ENCODE results near the gene PRICKLE1. TPM values are rescaled to one million over a fixed set of nuclear protein-coding genes. Genes with fewer than 3 reads are reported as not detected.

Gene PRICKLE1
- total and polyA plus RNA-seq, 2 donors (not counting 3 experiments of a cell fraction or from before 2014, with no cell fraction given), result 34.3 to 86.0 TPM

DNA sequence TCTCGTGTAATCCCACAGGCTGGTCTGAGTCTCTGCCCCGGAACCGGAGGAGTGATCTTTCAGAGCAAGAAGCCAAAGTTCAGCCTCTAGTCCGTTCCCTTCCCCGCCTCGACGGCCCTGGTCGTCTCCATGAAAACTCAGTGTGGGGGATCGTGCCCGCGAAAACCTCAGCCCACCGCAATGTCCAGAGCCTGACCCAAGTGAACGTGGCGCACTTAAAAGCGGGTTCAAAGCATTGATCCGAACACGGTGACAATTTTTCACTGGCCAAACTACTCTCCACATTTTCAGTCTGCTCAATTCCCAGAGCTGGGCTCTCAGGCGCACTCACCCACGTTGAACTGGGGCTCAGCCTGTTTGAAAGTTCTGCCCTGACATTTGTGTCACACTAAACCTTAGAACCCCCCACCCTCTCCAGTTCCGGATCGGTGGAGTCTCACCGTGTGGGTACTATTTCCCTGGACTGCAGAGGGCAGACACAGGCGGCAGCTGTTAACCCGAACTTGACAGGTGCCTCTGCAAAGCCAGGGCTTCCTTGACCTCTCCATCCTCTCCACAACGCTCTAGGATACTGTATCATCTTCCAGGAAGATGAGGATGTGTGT, 886 bp upstream of the PRICKLE1 start:
- H3K4me3 ChIP-seq (replicated peaks in 1 of 3; ENCODE audit: insufficient read depth in 1 of 3, low read depth in 1 of 3, low read length in 3 of 3), result peak overlapping the region; percentile 30 to 99 (median 86)
- H3K27ac ChIP-seq (ENCODE audit: insufficient read depth, low read depth, low read length), result peak overlapping the region; percentile 54
- FAIRE-seq, result no peak
- peak; percentile 61 for DNase-seq (ENCODE audit: low read depth, low spot score)
- peaks cover 30% of the 10 kb centered on the region for H3K4me1 ChIP-seq (ENCODE audit: control insufficient read depth, extremely low read depth, insufficient read depth, low read length)
- no peaks in the 10 kb centered on the region for H4K20me1 ChIP-seq (replicated peaks; ENCODE audit: control insufficient read depth, extremely low read depth, insufficient read depth, low read length)
- no peak for TF ChIP-seq MYC (IDR thresholded peaks at IDR 0.05; ENCODE audit: low read depth, low read length)
- TF ChIP-seq MAX (IDR thresholded peaks at IDR 0.05; ENCODE audit: insufficient read depth, insufficient read length), result no peak
- no peak for TF ChIP-seq GATA2 (IDR thresholded peaks at IDR 0.05; ENCODE audit: insufficient read depth, insufficient read length, low read depth, low read length)
- TF ChIP-seq JUN (IDR thresholded peaks at IDR 0.05; ENCODE audit: borderline replicate concordance, insufficient read depth, insufficient read length, low read depth), result no peak
- TF ChIP-seq POLR2A (IDR thresholded peaks at IDR 0.05; ENCODE audit: low read depth, low read length), result no peak
- no peak for TF ChIP-seq POLR2AphosphoS5 (IDR thresholded peaks at IDR 0.05; ENCODE audit: insufficient read depth, low read depth, low read length)
- no peak for TF ChIP-seq FOS (IDR thresholded peaks at IDR 0.05; ENCODE audit: borderline replicate concordance, insufficient read depth, low read length)
- TF ChIP-seq, protein P1, sequence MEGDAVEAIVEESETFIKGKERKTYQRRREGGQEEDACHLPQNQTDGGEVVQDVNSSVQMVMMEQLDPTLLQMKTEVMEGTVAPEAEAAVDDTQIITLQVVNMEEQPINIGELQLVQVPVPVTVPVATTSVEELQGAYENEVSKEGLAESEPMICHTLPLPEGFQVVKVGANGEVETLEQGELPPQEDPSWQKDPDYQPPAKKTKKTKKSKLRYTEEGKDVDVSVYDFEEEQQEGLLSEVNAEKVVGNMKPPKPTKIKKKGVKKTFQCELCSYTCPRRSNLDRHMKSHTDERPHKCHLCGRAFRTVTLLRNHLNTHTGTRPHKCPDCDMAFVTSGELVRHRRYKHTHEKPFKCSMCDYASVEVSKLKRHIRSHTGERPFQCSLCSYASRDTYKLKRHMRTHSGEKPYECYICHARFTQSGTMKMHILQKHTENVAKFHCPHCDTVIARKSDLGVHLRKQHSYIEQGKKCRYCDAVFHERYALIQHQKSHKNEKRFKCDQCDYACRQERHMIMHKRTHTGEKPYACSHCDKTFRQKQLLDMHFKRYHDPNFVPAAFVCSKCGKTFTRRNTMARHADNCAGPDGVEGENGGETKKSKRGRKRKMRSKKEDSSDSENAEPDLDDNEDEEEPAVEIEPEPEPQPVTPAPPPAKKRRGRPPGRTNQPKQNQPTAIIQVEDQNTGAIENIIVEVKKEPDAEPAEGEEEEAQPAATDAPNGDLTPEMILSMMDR (IDR thresholded peaks at IDR 0.05; ENCODE audit: extremely low read depth in 1 of 2, insufficient read depth in 1 of 2, low read depth in 1 of 2, low read length in 2 of 2), result no peak
- no peak for TF ChIP-seq EZH2 (IDR thresholded peaks at IDR 0.05; ENCODE audit: borderline replicate concordance, low read depth, low read length, severe bottlenecking)
- H3K79me2 ChIP-seq (ENCODE audit: control insufficient read depth, insufficient read depth, low read length), result peaks cover 41% of the 10 kb centered on the region
- H3K36me3 ChIP-seq (ENCODE audit: control insufficient read depth in 2 of 2, extremely low read depth in 1 of 2, insufficient read depth in 2 of 2, low read length in 2 of 2), result no peaks in the 10 kb centered on the region
- dilution Hi-C loops (cut with MboI; ENCODE audit: extremely low pct_ligation_motif_present, low sequenced_read_pairs) (no loop called here), intact Hi-C loops (cut with micrococcal nuclease) (loop anchor here (1.0 to 5.0 kb wide), 6 partner anchors 48 to 749 kb away; no protein-coding TSS in a partner anchor)
- POLR2A ChIA-PET, result interaction anchor here (0.6 to 2.5 kb wide), 4 partner anchors 12 to 695 kb away, joined by 3 to 6 read pairs (median 4); no protein-coding TSS in a partner anchor
- CTCF ChIA-PET, result interaction anchor here (0.6 to 1.4 kb wide), 4 partner anchors 26 to 748 kb away, joined by 3 to 7 read pairs (median 4); no protein-coding TSS in a partner anchor
- H3K9me3 ChIP-seq (replicated peaks; ENCODE audit: control insufficient read depth, insufficient read depth, low read length), result no peaks in the 10 kb centered on the region
- H3K4me2 ChIP-seq (ENCODE audit: insufficient read depth, low read length), result peak overlapping the region; percentile 77
- peak overlapping the region; percentile 90 for H3K9ac ChIP-seq (replicated peaks; ENCODE audit: extremely low read depth, insufficient read depth, low read length)
- no peaks in the 10 kb centered on the region for H3K27me3 ChIP-seq (ENCODE audit: control insufficient read depth in 2 of 2, insufficient read depth in 2 of 2, low read length in 2 of 2)
- BruUV-seq (replicated peaks), result TSS peak; percentile 8
- H2AFZ ChIP-seq (ENCODE audit: low read depth, low read length), result peak overlapping the region; percentile 75
- H3K9me1 ChIP-seq (replicated peaks; ENCODE audit: control insufficient read depth, extremely low read depth, insufficient read depth, low read length), result no peaks in the 10 kb centered on the region

Data from endothelial cell of umbilical vein (primary cell).